ENCODE results near the gene ARMH2. TPM values are rescaled to one million over a fixed set of nuclear protein-coding genes. Genes with fewer than 3 reads are reported as not detected.

Gene ARMH2
- total RNA-seq, 4 donors from 2014 or later: not detected

- TF ChIP-seq POLR2AphosphoS5 (IDR thresholded peaks at IDR 0.05) (no peak), CTCF (IDR thresholded peaks at IDR 0.05) (no peak), EP300 (IDR thresholded peaks at IDR 0.05) (no peak), POLR2A (IDR thresholded peaks at IDR 0.05) (no peak)
- DNase-seq (ENCODE audit: low spot score in 2 of 2): no peak
Measured at GRCh38 chr6:24799541-24799915, 811 bp upstream of the ARMH2 start.

DNA sequence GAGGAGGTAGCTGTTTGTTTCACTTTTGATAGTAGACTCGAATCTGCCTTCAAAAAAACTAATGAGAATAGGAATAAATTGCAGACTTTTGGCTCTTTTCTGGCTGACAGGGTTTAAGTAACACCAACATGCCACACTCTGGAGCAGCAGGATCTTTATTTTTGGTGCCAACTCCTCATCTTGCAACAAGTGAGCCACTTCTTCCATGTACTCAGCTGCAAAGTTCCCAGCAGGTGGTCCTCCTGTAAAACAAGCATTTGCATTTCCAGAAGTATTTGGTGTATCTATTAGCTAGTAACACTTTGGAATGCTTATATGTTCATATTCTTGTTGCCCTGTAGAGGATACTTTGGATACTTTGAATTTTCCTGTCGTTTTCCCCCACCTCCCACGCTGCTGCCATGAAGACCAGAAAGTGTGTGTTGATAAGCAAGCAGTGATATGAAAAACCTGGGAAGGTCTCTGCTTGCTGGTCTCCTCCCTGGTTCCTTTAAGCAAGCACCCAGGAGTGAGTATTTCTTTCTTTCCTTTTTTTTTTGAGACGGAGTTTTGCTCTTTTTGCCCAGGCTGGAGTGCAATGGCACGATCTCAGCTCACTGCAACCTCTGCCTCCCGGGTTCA is 1.0 kb downstream of the ARMH2 start:
- Histone ChIP-seq H3K36me3 (no peaks in the 10 kb centered on the region), H3K4me1 (peaks cover 6% of the 10 kb centered on the region), H3K27ac (no peak overlapping the region), H3K27me3 (no peaks in the 10 kb centered on the region), H3K9me3 (no peaks in the 10 kb centered on the region), H3K4me3 (no peak overlapping the region)
- DNase-seq (ENCODE audit: low spot score in 2 of 2): no peak
- WGBS: 81% methylated on average over 6 of the region's 6 CpGs
- TF ChIP-seq CTCF (IDR thresholded peaks at IDR 0.05) (no peak), POLR2A (IDR thresholded peaks at IDR 0.05) (no peak), EP300 (IDR thresholded peaks at IDR 0.05) (no peak), POLR2AphosphoS5 (IDR thresholded peaks at IDR 0.05) (no peak)

More at GRCh38 chr6:24799541-24799915, 811 bp upstream of the ARMH2 start:
- WGBS: 94% methylated on average over 1 of the region's 1 CpG
- H3K4me3 ChIP-seq: no peak overlapping the region
- no peaks in the 10 kb centered on the region for H3K36me3 ChIP-seq
- no peak overlapping the region for H3K27ac ChIP-seq
- no peaks in the 10 kb centered on the region for H3K9me3 ChIP-seq
- H3K27me3 ChIP-seq: no peaks in the 10 kb centered on the region
- peaks cover 6% of the 10 kb centered on the region for H3K4me1 ChIP-seq

DNA sequence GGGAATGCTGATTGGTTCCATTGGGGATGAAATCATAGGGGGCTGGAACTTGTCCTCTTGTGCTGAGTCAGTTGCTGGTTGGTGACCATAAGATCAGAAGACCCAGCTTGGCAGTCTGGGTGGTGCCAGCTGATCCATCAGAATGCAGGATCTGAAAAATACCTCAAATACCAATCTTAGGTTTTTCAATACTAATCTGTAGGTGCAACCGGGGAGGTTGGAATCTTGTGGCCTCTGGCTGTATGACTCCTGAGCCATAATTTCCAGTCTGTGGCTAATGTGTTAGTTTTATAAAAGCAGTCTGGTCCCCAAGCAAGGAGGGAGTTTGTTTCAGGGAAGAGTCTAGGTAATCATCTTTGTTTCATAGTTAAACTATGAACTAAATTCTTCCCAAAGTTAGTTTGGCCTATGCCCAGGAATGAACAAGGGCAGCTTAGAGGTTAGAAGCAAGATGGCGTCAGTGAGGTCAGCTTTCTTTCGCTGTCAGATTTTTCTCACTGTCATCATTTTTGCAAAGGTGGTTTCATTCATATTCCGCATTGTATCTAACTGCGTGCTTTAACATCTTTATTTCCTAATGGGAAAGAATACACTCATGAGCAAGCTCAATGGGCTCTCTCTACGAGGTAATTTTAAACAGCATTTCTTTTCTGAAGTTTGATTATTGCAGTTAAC is 2.0 kb downstream of the ARMH2 start:
- DNase-seq (ENCODE audit: low spot score in 2 of 2): no peak
- peaks cover 6% of the 10 kb centered on the region for H3K4me1 ChIP-seq
- H3K4me3 ChIP-seq: no peak overlapping the region
- no peaks in the 10 kb centered on the region for H3K9me3 ChIP-seq
- H3K27me3 ChIP-seq: no peaks in the 10 kb centered on the region
- no peaks in the 10 kb centered on the region for H3K36me3 ChIP-seq
- H3K27ac ChIP-seq: no peak overlapping the region
- WGBS: 87% methylated on average over 6 of the region's 6 CpGs
- TF ChIP-seq EP300 (IDR thresholded peaks at IDR 0.05): no peak
- TF ChIP-seq CTCF (IDR thresholded peaks at IDR 0.05): no peak
- TF ChIP-seq POLR2A (IDR thresholded peaks at IDR 0.05): no peak
- TF ChIP-seq POLR2AphosphoS5 (IDR thresholded peaks at IDR 0.05): no peak

- DNase-seq (ENCODE audit: low spot score in 2 of 2): no peak
- no peaks in the 10 kb centered on the region for H3K9me3 ChIP-seq
- H3K27me3 ChIP-seq: no peaks in the 10 kb centered on the region
- TF ChIP-seq POLR2A (IDR thresholded peaks at IDR 0.05) (no peak), EP300 (IDR thresholded peaks at IDR 0.05) (no peak), POLR2AphosphoS5 (IDR thresholded peaks at IDR 0.05) (no peak), CTCF (IDR thresholded peaks at IDR 0.05) (no peak)
- 79% methylated on average over 2 of the region's 2 CpGs for WGBS
- peaks cover 6% of the 10 kb centered on the region for H3K4me1 ChIP-seq
- H3K36me3 ChIP-seq: no peaks in the 10 kb centered on the region
- no peak overlapping the region for H3K4me3 ChIP-seq
- H3K27ac ChIP-seq: no peak overlapping the region
Measured at GRCh38 chr6:24795106-24795505, 3.6 kb downstream of the ARMH2 start.

GRCh38 chr6:24788031-24788665 is 10.6 kb downstream of the ARMH2 start:
- Histone ChIP-seq H3K4me3 (no peak overlapping the region), H3K4me1 (no peaks in the 10 kb centered on the region), H3K27me3 (no peaks in the 10 kb centered on the region), H3K27ac (no peak overlapping the region), H3K36me3 (peaks cover 40% of the 10 kb centered on the region), H3K9me3 (no peaks in the 10 kb centered on the region)
- TF ChIP-seq CTCF (IDR thresholded peaks at IDR 0.05) (no peak), POLR2A (IDR thresholded peaks at IDR 0.05) (no peak), EP300 (IDR thresholded peaks at IDR 0.05) (no peak), POLR2AphosphoS5 (IDR thresholded peaks at IDR 0.05) (no peak)
- DNase-seq (ENCODE audit: low spot score in 2 of 2): no peak
- 93% methylated on average over 4 of the region's 4 CpGs for WGBS

Measured in suprapubic skin (tissue), 4 donors.